HG03045 (cell line): Measurements from ENCODE around the gene MROH2A.

Experiments
- ATAC-seq: cut with Tn5 transposase; IDR thresholded peaks from one replicate; pipeline ENCODE4 v1.9.1; 2021; ENCODE audit warnings: mild to moderate bottlenecking, moderate library complexity; ENCODE audit not compliant: unreplicated experiment

MROH2A gene

GRCh38 chr2:233835230-233836186 lies 57.4 kb downstream of the MROH2A start:
- ATAC-seq: no peak

GRCh38 chr2:233836359-233836758 lies 58.2 kb downstream of the MROH2A start:
- ATAC-seq: no peak

GRCh38 chr2:233837694-233838229 lies 59.6 kb downstream of the MROH2A start:
- no peak for ATAC-seq

GRCh38 chr2:233838251-233838650 lies 60.1 kb downstream of the MROH2A start:
- ATAC-seq: no peak

GRCh38 chr2:233838726-233839446 lies 60.8 kb downstream of the MROH2A start:
- ATAC-seq: no peak

GRCh38 chr2:233839447-233839820 lies 61.3 kb downstream of the MROH2A start:
- no peak for ATAC-seq

GRCh38 chr2:233840520-233840919 lies 62.4 kb downstream of the MROH2A start:
- no peak for ATAC-seq

GRCh38 chr2:233841183-233841582 lies 63.1 kb downstream of the MROH2A start:
- ATAC-seq: no peak

- no peak for ATAC-seq
Measured at GRCh38 chr2:233844064-233844807, 66.1 kb downstream of the MROH2A start.

GRCh38 chr2:233844836-233845235 lies 66.7 kb downstream of the MROH2A start:
- no peak for ATAC-seq

GRCh38 chr2:233845301-233846060 lies 67.4 kb downstream of the MROH2A start:
- no peak for ATAC-seq

GRCh38 chr2:233846387-233847247 lies 68.5 kb downstream of the MROH2A start:
- no peak for ATAC-seq

GRCh38 chr2:233847248-233847898 lies 69.2 kb downstream of the MROH2A start:
- no peak for ATAC-seq

- no peak for ATAC-seq
Measured at GRCh38 chr2:233848276-233848675, 70.1 kb downstream of the MROH2A start.

- no peak for ATAC-seq
Measured at GRCh38 chr2:233849607-233850271, 71.6 kb downstream of the MROH2A start.

GRCh38 chr2:233850745-233851144 lies 72.6 kb downstream of the MROH2A start:
- no peak for ATAC-seq

- ATAC-seq: no peak
Measured at GRCh38 chr2:233851169-233851568, 73.0 kb downstream of the MROH2A start.

- ATAC-seq: no peak
Measured at GRCh38 chr2:233852056-233852455, 73.9 kb downstream of the MROH2A start.
